Prostate gland (tissue), 2 donors: Measurements from ENCODE around the gene UBD. TPM values are rescaled to one million over a fixed set of nuclear protein-coding genes. Genes with fewer than 3 reads are reported as not detected.

Experiments
- DNase-seq: peaks from one replicate; pipeline ENCODE4 v3.0.0-alpha.2; 2019; ENCODE audit warnings: low spot score
- H3K27ac ChIP-seq, 2 donors: fragments of 200-600 bp; sonication (generic); 2 replicates each; pipeline ENCODE4 v1.5.1; 2017 to 2019
- H3K27me3 ChIP-seq: fragments of 200-600 bp; sonication (generic); replicated peaks from 2 replicates; pipeline ENCODE4 v1.5.1; 2019; ENCODE audit not compliant: insufficient read depth
- H3K36me3 ChIP-seq, 2 donors: fragments of 200-600 bp; sonication (generic); 1 replicate in 1 of 2; 2 replicates in 1 of 2; pipeline versions ENCODE4 v1.5.1 to v1.8.1; 2017 to 2019
- H3K4me1 ChIP-seq: fragments of 200-600 bp; sonication (generic); replicated peaks from 2 replicates; pipeline ENCODE4 v1.5.1; 2019
- H3K4me3 ChIP-seq, 2 donors: fragments of 200-600 bp; sonication (generic); 2 replicates each; pipeline ENCODE4 v1.5.1; 2017 to 2019
- H3K9me3 ChIP-seq: fragments of 200-600 bp; sonication (generic); 2 replicates; pipeline ENCODE4 v1.5.1; 2017
- POLR2A ChIP-seq: fragments of 450-650 bp; IDR thresholded peaks from one replicate; pipeline ENCODE4 v1.6.1; 2016; ENCODE audit warnings: antibody characterized with exemption, mild to moderate bottlenecking
- POLR2AphosphoS5 ChIP-seq: sonication (generic); formaldehyde crosslinking; IDR thresholded peaks from one replicate; pipeline ENCODE4 v1.6.1; 2017; ENCODE audit warnings: antibody characterized with exemption
- WGBS: methylation state at CpG from one replicate; pipeline ENCODE4 v1.1.5; 2018; 5-methylcytosine and 5-hydroxymethylcytosine counted together
- intact Hi-C: fragments of 100-400 bp; cut with DNase I; formaldehyde crosslinking; loops from one replicate; pipeline ENCODE4 v1.14.2; 2022
- total RNA-seq, 2 donors: library from RNA; depleted of rRNA; stranded (reverse); fragments of >200 nt; gene quantifications; one replicate each; pipeline ENCODE4 v1.1.0, GENCODE V29; 2016
- TF ChIP-seq, protein P1 (sequence below), 4 experiments: fragments of 200-600 bp in 2 of 4; fragments of 450-650 bp in 2 of 4; sonication (generic) in 2 of 4; IDR thresholded peaks; 1 replicate in 3 of 4; 2 replicates in 1 of 4; pipeline ENCODE4 v1.5.1; 2016 to 2019; ENCODE audit warnings: antibody characterized with exemption in 4 of 4, mild to moderate bottlenecking in 2 of 4, moderate library complexity in 2 of 4

The UBD gene
- total RNA-seq, 2 donors from 2014 or later, result 2.0 to 11.3 TPM

DNA sequence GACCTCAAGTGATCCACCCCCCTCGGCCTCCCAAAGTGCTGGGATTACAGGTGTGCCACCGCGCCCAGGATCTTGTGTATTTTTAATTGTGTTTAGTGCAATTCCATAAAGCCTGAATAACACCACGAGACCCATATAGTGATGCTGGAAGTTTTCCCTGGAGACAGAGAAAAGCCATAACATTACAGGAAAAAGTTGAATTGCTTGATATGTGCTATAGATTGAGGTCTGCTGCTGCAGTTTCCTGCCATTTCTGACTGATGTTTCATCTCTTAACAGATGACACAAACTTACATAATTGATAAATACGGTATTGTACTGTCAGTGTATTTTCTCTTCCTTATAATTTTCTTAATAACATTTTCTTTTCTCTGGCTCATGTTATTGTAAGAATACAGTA lies 7.3 kb upstream of the UBD start:
- Histone ChIP-seq H3K27me3 (no peaks in the 10 kb centered on the region), H3K4me3 (no peak overlapping the region), H3K9me3 (no peaks in the 10 kb centered on the region), H3K4me1 (no peaks in the 10 kb centered on the region), H3K27ac (no peak overlapping the region), H3K36me3 (no peaks in the 10 kb centered on the region)
- 76% methylated on average over 5 of the region's 5 CpGs for WGBS
- intact Hi-C loops, result no loop called here
- no peak for DNase-seq
- TF ChIP-seq POLR2AphosphoS5 (no peak), POLR2A (no peak)
- TF ChIP-seq, protein P1, sequence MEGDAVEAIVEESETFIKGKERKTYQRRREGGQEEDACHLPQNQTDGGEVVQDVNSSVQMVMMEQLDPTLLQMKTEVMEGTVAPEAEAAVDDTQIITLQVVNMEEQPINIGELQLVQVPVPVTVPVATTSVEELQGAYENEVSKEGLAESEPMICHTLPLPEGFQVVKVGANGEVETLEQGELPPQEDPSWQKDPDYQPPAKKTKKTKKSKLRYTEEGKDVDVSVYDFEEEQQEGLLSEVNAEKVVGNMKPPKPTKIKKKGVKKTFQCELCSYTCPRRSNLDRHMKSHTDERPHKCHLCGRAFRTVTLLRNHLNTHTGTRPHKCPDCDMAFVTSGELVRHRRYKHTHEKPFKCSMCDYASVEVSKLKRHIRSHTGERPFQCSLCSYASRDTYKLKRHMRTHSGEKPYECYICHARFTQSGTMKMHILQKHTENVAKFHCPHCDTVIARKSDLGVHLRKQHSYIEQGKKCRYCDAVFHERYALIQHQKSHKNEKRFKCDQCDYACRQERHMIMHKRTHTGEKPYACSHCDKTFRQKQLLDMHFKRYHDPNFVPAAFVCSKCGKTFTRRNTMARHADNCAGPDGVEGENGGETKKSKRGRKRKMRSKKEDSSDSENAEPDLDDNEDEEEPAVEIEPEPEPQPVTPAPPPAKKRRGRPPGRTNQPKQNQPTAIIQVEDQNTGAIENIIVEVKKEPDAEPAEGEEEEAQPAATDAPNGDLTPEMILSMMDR (IDR thresholded peaks at IDR 0.05), result no peak

DNA sequence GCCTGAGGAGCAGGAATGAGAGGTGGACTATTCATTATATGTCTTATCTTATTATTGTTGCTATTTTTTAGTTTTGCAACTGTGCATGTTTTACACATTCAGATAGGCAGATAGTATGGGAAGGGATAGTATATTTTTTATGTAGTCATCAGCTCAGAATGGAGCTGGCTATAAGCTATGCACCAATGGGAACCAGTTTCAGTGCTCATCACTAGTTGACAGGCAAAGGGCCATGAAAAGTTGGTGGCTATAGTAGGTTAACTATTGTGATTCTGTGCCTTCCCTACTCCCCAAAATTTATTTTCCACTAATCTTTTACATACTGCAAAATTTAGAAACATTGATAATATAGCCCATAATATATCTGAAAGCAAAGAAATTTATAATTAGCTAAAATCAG lies 5.3 kb upstream of the UBD start:
- H3K36me3 ChIP-seq, result no peaks in the 10 kb centered on the region
- no peak for DNase-seq
- no peaks in the 10 kb centered on the region for H3K9me3 ChIP-seq
- intact Hi-C loops, result no loop called here
- H3K4me1 ChIP-seq, result no peaks in the 10 kb centered on the region
- H3K27ac ChIP-seq, result no peak overlapping the region
- no peak for TF ChIP-seq POLR2AphosphoS5
- TF ChIP-seq, protein P1 (IDR thresholded peaks at IDR 0.05), result no peak
- no peak for TF ChIP-seq POLR2A
- H3K4me3 ChIP-seq, result no peak overlapping the region
- H3K27me3 ChIP-seq, result no peaks in the 10 kb centered on the region

DNA sequence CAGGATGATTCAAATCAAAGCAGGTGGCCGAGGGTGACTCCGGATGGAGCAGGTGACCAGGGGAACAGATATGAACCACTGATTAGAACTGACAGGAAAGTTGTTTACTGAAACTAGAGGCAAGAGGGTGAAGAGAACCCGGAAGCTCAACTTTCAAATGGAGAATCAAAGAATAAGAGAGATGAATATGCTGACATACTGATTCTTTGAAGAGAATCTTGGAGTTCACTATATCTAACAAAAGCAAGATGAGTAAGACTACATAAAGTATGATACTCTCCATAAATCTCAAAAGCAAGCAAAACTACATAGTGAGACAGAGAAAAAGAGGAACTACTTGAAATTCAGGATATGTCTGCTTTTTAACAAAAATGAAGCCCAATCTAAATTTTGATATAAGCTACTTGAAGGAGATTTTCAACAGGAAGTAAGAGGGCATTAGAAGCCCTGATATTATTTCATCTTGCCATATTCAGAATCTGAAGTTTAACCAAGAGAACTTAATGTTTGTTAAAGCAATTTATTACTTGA lies 4.0 kb upstream of the UBD start:
- Histone ChIP-seq H3K4me3 (no peak overlapping the region), H3K27me3 (no peaks in the 10 kb centered on the region), H3K36me3 (no peaks in the 10 kb centered on the region), H3K4me1 (no peaks in the 10 kb centered on the region), H3K27ac (no peak overlapping the region), H3K9me3 (no peaks in the 10 kb centered on the region)
- WGBS, result 55% methylated on average over 3 of the region's 3 CpGs
- TF ChIP-seq POLR2AphosphoS5, result no peak
- TF ChIP-seq, protein P1 (IDR thresholded peaks at IDR 0.05), result no peak
- TF ChIP-seq POLR2A, result no peak
- intact Hi-C loops, result no loop called here
- no peak for DNase-seq

DNA sequence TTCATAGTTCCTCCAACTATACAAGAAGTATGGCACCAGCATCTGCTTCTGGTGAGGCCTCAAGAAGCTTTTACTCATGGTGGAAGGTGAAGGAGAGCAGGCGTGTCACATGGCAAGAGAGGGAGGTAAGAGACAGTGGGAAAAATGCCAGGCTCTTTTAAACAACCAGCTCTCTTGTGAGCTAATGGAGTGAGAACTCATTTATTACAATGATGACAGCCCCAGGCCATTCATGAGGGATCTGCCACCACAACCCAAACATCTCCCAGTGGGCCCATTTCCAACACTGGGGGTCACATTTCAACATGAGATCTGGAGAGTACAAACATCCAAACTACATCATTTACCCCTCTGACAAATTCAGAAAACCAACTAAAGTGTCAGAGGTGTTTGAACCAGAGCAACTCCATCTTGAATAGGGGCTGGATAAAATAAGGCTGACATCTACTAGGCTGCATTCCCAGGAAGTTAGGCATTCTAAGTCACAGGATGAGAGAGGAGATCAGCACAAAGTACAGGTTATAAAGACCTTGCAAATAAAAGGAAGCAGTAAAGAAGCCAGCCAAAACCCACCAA lies 2.2 kb upstream of the UBD start:
- H3K4me3 ChIP-seq, result no peak overlapping the region
- no peaks in the 10 kb centered on the region for H3K9me3 ChIP-seq
- intact Hi-C loops, result no loop called here
- 67% methylated on average over 1 of the region's 1 CpG for WGBS
- peaks cover 2% of the 10 kb centered on the region for H3K27me3 ChIP-seq
- no peak for DNase-seq
- TF ChIP-seq POLR2A, result no peak
- TF ChIP-seq, protein P1 (IDR thresholded peaks at IDR 0.05), result no peak
- TF ChIP-seq POLR2AphosphoS5, result no peak
- H3K36me3 ChIP-seq, result no peaks in the 10 kb centered on the region
- H3K4me1 ChIP-seq, result no peaks in the 10 kb centered on the region
- H3K27ac ChIP-seq, result no peak overlapping the region

DNA sequence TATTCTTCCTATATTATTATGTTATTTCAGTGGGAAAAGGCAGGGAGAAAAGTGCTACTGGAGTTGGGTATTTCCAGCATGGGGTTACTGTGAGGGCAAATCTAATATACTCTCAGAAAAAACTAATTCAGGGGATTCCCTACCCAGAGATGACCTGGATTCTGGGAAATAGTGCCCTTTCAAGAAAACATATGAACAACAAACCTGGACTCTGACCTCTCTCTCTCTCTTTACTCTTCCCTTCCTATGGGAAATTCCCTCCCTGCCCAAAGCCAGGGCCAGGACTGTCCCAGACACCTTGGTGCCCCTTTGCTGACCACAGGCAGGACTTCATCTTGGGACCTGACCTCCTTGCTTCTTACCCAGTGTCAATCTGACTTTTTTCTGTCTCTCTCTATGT lies 1.6 kb upstream of the UBD start:
- no peaks in the 10 kb centered on the region for H3K4me1 ChIP-seq
- H3K36me3 ChIP-seq, result no peaks in the 10 kb centered on the region
- no peak overlapping the region for H3K27ac ChIP-seq
- TF ChIP-seq POLR2A, result no peak
- TF ChIP-seq POLR2AphosphoS5, result no peak
- TF ChIP-seq, protein P1 (IDR thresholded peaks at IDR 0.05), result no peak
- no peaks in the 10 kb centered on the region for H3K9me3 ChIP-seq
- no peak overlapping the region for H3K4me3 ChIP-seq
- DNase-seq, result no peak
- peaks cover 2% of the 10 kb centered on the region for H3K27me3 ChIP-seq
- intact Hi-C loops, result no loop called here
